T-helper 1 cell (primary cell): Measurements from ENCODE around the gene NAV2.
A peak's percentile ranks its signal among the peaks of the same experiment; 100 is the strongest.
"Not testable (repeated sequence)": the region's sequence is repeated elsewhere in the genome, so short reads cannot be mapped to it uniquely, and the experiment has no call there.

Experiments
- DNase-seq, 5 donors: peaks; one replicate each; pipeline ENCODE4 v3.0.0-alpha.2; 2012 to 2020

The NAV2 gene

DNA sequence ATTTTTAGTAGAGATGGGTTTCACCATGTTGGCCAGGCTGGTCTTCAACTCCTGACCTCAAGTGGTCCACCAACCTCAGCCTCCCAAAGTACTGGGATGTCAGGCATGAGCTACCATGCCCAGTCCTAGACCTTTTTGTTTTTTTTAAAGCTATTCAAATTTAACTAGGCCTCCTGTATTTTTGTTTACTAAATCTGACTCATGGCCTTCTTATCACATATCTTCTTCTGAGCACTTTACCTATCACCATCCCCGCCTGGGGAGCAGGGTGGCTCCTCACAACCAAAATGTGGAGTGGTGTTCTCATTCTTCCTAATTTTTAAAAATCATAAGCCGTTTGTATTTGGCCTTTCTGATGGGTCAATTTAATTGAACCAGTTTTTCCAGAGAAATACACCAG, 355.0 kb downstream of the NAV2 start:
- DNase-seq, result no peak

DNA sequence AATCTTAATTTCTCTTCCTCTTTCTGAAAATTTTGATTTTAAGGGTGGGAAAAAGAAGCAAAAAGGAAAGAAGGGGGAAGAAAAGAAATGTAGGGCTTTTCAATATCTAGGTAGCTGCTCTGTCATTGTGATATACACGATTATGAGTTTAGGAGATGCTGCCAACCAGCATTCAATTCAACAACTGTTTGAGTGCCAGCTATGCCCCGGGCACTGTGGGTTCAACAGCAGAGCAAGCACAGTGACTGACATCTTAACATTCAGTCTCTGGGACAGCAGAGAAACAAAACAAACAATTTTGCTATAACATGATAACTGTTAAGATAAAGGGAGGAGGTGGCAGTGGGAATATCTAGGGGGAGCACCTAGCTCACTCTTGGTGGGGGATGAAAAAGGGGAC, 356.1 kb downstream of the NAV2 start:
- DNase-seq, result no peak

DNA sequence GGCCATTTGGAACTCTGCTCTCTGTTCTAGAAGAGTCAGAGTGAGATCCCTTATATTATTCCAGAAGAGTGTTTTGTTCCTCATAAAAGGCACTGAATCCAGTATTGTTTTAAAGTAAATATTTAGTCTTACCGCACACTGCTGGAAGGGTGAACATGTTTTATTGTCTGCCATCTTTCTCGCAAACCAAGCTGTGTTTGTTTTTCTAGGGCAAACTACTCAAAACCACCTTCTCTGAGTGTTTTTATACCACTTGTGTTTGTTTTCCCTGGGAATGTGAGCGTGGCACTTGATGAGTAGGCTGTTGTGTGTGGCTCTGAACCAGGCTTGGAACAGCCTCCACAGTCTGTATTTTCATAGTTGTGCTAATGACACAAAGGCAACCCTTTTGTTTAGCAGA, 357.8 kb downstream of the NAV2 start:
- no peak for DNase-seq

DNA sequence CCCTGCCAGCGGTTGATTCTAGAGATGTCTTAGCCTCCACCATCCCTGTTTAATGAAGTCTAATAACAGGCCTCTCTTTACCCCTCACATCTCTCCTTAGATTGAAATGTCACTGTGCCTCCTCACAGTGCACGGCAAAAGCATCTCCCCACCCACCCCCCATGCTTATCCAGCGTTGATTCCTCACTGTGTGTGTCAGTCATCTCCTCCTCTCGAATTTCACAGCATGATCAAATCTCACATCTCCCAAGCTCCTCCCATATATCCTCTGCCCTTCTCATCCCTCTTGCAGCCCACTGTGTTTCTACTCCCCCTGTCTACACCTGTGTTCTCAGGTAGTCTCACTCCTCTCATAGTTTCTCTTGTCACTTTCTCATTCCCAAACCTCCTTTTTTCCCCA, 363.0 kb downstream of the NAV2 start:
- DNase-seq, result no peak

DNA sequence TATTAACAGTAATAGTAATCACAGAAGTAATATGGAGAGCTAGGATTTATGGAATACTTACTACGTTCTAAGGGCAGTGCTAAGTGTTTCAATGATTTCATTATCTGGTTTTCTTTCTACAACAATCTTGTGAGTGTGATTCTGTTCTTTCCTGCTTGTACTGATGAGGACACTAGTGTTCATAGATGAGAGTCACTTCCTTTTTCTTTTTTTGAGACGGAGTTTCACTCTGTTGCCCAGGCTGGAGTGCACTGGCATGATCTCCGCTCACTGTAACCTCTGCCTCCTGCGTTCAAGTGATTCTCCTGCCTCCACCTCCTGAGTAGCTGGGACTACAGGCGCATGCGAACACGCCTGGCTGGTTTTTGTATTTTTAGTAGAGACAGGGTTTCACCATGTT, 366.2 kb downstream of the NAV2 start:
- DNase-seq, result no peak

DNA sequence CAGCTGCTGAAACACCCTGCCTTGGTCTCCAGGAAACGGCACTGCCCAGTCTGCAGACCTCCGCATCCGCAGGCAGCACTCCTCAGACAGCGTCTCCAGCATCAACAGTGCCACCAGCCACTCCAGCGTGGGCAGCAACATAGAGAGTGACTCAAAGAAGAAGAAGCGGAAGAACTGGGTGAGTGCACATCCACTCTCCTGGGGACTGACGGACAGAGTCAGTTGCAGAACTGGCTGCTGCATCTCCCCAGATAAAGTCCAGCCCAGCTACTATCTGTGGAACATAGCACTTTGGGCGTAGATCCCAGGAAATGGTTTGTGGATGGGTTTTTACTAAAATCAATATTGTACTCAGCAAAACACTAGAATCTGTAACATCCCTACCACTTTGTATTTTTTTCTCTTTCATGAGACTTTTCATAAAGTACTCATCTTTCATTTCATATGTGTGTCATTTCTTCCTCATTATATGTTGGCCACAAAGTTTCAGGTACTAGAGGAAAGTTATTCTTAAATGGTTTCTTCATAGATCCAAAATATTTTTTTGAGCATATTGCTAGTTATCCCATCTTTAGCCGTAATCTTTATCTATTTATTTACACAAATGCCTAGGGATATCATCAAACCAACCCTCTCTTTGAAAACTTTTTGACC, 367.5 kb downstream of the NAV2 start:
- no peak for DNase-seq

DNA sequence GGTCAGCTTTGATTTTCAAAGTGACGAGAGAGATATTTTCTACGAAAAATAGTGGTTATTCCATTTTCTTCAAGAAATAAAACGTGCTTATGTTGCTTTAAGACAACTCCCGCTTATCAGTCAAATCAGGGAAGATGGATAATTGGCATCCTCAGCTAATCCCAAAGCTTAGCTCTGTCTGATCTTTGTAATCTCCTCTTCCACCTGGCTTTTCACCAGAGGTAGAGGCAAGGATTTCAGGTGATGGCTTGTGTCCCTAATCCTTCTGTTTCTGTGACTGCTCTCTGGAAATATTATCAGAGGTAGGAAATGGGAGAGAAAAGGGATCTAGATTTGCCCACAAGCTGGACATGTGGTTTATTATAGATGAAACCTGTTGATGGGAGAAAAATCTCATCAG, 368.7 kb downstream of the NAV2 start:
- DNase-seq, result no peak

DNA sequence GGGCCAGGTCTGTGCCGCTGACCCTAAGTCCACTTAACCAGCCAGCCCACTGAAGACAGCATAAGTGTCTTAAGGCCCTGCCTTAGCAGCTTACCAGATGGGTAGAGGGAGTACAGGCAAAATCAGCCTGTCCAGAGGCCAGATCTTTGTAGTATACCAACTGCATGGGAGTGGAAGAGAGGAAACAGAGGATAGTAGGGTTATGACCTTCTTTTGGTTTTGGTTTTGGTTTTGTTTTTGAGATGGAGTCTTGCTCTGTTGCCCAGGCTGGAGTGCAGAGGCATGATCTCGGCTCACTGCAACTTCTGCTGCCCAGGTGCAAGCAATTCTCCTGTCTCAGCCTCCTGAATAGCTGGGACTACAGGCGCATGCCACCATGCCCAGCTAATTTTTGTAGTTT, 371.2 kb downstream of the NAV2 start:
- DNase-seq, result not testable (repeated sequence)

DNA sequence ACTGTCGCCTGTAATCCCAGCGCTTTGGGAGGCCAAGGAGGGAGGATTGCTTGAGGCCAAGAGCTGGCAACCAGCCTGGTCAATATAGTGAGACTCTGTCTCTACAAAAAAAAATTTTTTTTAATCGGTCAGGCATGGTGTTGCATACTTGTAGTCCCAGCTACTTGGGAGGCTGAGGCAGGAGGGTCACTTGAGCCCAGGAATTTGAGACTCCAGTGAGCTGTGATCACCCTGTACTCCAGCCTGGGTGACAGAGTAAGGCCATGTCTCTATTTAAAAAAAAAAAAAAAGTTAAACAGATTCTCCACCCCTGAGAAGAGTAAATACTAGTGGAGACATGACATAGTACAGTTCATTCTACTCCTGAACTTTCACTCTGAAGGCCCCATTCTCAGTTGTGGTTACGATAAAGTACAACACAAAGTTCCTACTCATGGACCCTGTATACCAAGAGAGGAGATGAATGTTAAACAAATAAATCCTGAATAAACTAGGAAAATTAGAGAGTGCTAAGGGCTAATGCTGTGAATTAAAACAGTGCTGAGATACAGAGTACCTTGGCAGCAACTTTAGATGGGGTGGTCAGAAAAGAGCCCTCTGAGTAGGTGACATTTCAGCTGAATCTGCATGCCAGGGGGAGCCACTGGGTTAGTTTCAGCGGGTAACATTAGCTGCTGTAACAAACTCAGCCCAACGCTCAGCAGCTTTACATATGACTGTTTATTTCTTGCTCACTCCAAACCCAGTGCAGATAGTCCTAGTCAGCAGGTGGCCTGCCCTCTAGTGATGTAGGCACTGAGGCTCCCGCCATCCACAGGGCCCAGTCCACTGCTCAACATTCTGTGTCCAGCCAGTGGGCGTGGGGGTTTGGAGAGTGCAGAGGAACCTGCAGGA, 372.5 kb downstream of the NAV2 start:
- DNase-seq, result no peak

DNA sequence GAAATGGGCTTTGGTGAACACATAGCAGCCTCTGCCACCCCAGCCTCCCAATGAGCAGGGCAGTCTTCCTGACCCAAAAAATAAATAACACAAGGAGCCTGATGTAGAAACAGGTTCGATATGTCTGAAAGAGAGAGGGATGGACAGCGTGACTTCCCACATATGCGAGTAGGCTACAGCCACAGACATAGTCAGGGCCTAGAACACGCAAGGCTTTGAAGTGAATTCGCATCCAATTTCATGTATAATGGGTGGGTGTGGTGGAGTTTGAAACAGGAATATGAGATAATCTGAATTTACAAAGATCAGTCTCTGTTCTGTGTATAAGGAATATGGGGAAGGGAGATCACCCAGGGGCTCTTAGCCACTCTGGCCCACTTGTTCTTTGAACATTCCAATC, 373.3 kb downstream of the NAV2 start:
- no peak for DNase-seq

DNA sequence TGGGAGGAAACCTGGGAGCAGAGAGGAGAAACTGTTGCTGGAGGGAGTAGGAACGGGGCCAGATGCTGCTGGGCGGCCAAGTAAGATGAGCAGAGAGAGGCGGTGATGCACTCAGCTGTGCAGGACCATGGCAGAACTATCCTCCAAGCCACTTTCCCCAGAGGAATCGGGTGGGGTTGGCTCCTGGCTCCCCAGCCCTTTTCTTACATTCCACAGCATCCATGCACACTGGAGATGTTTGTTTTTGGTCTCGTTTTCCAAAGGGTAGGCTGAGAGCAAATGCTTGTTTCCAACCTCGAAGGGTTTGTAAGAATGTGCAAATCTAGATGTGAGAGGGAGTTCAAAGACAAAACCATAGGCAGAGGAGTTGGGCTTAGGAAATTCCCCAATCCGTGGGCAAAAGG, 374.5 kb downstream of the NAV2 start:
- DNase-seq, result no peak

DNA sequence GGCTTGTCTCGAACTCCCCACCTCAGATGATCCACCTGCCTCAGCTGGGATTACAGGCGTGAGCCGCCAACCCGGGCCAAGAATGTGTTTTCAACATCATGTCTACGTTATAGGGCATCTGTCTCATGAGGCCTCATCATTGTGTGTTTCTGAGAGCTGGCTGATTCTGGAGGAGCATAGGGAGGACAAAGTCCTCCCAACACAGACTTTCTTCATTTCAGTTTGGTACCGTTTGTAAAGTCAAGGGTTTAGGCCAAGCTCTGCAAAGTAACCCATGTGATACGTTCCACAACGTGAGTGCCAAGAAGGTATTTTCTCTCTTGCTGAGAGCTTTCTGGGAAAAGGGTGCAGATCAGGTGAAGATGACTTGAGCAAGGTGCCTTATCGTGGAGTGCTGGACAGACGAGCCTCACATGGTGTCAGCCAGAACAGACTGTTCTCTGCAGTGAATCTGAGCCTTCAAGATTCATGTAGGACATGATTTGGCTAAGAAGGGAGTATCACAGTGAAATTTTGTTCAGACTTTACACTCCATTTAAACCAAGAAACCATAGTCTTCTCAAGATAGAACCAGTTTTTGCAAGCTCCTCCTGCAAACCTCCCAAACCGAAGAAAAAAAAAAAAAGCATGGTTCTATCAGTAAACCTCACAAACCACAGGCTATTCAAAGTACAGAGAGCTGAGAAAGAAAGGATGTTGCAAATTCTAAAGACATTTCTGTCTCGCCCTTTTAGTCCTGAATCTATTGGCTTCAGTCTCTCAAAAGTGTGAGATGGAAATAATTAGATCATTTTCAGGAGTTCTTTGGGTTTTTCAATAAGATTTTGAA, 376.0 kb downstream of the NAV2 start:
- DNase-seq, result no peak

DNA sequence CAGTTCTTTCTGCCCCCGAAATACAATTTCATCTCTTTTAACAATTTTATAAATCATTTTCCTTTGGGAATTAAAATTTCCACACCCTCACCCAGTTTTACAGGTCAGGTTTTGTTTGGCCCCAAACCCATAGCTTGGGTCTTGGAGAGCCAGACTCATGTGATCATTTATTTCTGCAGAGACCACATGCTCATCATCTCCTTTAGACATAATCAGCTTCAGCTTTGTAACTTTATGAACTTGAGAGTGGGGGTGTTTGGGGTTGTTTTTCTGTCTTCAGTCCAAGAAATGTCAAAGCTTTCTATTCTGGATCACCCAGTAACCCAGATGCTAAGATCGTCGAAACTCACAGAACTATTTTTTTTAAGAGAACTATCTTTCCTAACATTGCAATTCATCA, 376.7 kb downstream of the NAV2 start:
- no peak for DNase-seq

DNA sequence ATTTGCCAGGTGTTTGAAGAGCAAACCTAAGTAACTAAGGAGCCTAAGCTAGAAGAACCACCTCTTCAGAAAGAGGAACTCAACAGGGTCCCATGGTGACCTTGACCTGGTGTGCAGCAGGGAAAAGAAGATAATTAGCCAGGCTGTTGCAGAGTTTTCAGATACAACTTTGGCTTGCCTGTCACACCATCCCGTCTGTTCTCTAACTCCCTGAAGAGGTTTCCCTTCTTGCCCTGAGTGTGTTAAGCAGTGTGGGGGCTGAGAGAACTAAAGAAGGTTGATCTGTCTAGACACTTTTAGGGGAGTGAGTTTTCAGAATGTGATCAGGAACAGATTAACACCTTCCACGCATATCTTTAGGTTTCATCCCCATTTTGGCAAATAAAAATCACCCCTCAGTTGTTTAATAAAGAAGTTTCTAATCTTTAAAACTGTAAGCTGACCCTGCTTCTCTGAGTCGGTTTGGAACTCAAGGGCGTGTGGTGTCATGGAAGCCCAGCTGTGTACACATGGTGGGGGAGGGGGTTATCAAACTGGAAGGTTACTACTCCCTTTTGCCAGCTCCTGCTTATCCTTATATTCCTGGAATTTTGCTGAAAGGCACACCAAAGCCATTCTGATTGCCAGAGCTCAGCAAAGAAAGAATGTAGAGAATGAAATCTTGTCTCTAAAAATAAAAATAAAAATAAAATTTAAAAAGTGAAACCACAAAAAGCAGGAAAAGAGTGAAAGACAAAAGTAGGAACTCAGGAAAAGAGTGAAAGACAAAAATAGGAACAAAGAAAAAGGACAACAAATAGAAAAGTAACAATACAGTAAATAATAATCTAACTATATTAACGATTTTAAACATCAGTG, 377.4 kb downstream of the NAV2 start:
- DNase-seq, result no peak

DNA sequence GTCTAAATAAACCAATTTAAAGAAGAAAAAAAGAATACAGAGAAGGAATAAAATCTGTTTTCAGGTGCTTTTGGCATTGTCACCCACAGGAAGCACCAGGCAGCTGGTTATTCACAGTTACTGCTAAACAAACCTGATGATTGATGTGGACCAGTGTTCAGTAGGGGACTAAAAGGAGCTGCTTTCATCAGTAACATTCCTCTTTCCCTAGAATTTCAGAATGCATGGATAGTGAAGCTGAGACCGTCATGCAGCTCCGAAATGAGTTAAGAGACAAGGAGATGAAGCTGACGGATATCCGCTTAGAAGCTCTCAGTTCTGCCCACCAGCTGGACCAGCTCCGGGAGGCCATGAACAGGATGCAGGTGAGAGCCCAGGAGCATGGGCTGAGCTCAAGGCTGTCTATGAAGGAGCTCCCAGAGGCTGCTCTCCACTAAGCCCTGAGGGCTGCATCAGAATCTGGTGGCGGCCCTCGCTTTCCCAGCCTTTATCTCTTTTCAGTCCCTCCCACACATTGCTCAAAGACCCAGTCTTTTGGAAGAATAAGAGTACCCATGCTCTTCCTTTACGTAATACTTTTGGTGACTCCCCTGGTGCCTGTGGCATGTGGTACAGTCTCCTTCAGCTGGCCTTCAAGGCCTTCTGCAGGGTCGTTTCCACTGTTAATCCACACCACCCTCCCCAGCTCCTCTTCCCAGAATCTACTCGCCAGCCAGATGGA, 378.2 kb downstream of the NAV2 start:
- no peak for DNase-seq

DNA sequence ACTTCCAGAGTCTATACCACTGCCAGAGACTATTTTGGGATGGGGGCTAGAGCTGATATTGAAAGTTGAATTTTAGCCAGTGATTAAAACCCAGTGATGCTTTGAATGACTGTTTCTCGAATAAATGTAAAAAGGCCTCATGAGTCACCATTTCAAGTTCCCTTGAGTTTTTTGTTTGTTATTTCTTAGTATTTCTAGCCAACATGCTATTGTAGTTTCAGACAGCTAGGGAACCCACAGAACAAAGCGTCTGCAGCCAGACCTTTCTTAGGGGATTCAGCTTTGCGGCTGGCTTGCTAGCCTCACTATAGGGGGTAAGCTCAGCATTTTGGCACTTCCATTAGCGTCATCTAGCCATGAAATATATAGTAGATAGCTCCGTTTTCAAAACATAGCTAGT, 381.1 kb downstream of the NAV2 start:
- no peak for DNase-seq

DNA sequence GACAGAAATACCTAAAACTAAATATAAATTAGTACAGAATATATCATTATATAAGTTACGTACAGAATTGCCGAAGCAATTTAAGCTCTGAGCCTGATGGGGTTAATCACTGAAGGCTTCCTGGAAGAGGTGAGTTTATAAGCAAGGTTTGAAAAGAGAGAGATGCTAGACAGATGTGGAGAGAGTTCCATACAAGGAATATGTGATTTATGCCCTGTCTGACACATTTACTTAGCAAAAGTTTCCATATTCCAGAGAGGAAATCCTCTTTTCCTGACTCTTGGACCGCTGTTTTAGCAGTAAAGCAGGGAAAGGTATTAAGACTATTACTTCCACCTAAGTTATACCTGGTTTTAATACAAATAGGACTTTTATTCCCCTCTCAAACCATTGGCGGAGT, 382.6 kb downstream of the NAV2 start:
- no peak for DNase-seq

DNA sequence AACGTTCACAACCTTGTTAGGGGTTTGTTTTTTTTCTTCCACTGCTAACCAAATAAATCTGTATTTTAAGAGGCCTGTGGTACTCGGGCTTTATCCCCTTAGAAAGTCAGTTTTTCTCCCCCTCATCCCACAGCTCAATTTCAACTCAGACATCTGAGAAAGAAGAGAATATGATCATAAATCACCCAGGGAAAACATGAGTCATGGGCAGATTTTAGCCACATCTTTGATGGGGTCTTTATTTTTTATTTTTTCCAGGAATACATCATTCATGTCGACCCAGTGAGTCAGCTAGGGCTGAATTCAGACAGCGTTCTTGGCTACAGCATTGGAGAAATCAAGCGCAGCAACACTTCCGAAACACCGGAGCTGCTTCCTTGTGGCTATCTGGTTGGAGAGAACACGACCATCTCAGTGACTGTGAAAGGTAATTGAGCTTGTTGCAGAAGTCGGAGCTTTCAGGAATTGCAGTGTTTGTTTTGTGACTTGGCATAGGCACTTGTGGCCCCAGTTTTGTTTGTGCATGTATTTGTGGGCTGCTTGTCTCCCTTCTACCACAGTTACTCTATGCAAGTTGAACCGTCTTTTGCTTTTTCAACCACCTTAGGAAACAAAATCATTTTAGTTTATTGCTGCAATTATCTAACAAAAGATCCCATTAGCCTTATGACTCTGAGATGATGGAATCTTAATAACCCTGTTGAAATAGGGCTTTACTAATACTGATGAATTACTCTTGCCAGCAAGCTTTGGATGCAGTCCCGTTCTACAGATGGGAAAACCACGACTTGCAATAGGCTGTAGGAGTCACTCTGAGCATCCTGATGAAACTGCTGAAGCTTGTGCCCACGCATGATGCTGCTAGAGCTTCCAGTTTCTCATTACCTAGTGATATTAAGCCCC, 384.9 kb downstream of the NAV2 start:
- DNase-seq, result no peak

DNA sequence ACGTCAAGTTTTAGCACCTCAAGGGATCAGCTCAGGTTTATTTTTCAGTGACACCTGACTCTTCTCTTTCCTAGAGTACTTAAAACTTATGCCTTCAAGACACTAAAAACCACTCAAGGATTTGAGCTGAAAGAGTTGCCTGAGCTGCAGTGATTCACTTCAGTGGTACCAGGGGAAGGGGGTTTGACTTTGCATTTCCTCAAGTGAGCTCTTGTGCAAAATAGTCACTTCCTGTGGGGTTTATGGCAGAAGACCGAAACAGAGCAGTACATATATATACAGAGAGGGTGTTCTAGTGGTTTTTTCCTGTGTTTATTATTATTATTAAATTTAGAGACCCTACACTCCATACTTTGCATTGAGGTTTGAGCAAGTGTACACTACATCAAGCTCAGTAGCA, 386.9 kb downstream of the NAV2 start:
- peak in 1 of 5 donors; percentile 22 for DNase-seq

DNA sequence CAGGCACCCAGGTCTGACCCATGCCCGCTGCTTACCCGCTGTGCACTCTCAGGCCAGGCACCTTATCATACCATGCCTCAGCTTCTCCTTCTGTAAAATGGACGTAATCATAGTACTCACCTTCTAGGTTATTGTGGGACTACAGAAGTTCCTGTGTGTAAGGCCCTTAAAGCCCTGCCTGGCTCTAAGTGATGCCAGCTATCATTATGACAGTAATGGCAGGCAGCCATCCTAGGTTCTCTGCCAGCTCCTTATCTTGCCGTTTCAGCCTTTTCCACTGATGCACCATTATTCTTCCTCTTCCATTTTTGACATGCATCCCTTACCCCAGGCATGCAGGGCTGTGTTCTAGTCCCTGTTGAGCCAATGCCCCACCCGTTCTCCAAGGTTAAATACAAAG, 389.8 kb downstream of the NAV2 start:
- no peak for DNase-seq

DNA sequence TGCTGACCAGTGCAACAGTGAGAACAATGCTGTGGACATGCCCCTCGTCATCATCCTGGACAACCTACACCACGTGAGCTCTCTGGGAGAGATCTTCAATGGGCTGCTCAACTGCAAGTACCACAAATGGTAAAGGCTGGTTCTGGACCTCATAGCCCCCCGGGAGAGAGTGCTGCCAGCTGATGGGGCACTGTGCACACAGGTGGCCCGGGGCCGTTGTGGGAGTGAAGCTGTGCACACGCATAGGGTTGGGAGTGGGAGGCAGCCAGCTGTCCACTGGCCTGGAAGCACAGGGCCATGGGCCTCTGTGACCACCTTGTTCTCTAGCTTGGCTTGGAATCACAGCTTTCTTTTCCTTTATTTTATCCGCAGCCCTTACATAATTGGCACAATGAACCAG, 390.6 kb downstream of the NAV2 start:
- DNase-seq, result no peak
